SHP77 (cell line): ENCODE results near the gene JADE3.

Source experiments
- DNase-seq, 2 experiments: peaks; one replicate each; lab custom pipeline; 2025; lab: John Stamatoyannopoulos, UW

The JADE3 gene

DNA sequence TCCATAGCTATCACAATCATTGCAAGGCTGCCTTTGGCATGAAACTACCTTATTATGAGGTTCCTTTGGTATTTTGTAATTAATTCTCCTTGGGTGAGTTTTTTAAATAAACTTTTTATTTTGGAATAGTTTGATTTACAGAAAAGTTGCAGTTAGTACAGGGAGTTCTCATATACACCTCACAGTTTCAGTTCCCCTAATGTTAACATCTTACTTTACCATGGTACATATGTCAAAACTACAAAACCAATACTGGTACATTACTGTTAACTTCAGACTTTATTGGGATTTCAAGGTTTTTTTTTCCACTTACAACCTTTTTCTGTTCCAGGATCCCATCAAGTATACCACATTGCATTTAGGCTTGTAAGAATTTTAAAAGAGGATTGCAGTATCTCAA, 114.0 kb downstream of the JADE3 start:
- no peak for DNase-seq

DNA sequence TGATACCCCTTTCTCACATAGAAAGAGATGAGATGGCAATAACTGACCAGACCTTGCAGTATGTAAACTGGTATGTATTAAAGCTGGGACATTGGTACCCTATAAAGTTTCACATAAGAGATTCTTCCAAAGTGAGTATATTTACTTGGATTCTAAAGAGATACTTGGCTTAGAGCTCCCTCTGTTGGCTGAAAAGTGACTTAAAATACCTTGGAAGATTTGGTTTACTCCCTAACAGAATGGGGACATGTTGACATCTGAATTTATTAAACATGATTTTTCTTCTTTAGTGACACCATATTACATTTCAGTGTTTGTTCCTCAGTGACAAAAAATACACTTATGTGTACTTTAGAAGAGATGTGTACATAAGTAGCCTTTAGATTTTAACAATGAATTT, 118.1 kb downstream of the JADE3 start:
- peak; percentile 2 to 31 for DNase-seq

- DNase-seq, result no peak
Measured at GRCh38 chrX:47047989-47048388, 135.8 kb downstream of the JADE3 start.

DNA sequence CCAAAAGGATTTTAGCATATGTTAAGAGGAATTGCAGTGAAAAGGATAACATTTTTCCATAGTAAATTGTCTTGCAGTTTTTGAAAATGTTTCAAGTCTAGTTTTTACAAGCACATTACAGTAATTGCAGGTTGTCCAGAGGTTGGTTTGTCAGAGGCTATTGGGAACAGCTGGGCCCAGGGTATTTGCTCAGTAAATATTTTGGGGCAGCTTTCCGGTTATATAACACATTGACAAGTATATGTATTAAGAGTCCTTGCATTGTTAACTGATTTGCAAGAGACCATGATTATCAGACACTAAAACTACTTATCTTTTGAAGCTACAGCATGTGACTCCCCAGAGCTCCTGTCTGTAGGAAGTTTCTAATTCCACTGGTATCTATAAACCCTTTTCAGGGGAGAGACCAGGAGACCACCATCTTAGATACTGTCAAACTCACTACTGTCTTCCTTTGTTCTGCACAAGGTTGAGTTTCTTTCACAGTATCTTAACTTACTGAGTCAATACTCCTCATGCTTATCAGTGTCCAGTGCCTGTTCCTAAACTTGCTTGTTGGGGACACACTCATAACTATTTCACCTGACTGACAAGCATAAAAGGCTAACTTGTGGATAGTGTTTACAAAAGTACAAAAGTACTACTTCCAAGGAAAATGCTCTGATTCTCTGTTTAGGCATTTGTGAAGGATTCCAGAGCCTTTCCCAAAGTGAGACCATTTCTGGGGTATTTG, 147.1 kb downstream of the JADE3 start:
- no peak for DNase-seq

DNA sequence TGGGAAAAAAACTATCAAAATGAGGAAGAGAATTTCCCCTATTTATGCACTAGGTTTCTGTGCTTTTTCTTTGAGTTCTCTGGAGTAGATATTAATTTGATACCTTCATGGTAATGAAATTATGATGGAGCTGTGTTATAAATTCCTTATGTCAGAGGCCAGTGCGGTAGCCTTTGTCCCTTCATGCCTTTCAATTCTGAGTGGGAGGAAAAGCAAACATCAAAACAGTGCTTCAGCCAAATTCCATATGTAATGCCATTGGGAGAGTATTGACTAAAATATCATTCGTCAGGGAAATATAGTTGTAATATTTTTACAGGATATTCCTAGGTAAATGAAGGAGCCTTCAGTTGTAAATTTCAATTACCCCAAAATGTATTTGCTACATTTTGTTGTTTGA, 148.5 kb downstream of the JADE3 start:
- no peak for DNase-seq

DNA sequence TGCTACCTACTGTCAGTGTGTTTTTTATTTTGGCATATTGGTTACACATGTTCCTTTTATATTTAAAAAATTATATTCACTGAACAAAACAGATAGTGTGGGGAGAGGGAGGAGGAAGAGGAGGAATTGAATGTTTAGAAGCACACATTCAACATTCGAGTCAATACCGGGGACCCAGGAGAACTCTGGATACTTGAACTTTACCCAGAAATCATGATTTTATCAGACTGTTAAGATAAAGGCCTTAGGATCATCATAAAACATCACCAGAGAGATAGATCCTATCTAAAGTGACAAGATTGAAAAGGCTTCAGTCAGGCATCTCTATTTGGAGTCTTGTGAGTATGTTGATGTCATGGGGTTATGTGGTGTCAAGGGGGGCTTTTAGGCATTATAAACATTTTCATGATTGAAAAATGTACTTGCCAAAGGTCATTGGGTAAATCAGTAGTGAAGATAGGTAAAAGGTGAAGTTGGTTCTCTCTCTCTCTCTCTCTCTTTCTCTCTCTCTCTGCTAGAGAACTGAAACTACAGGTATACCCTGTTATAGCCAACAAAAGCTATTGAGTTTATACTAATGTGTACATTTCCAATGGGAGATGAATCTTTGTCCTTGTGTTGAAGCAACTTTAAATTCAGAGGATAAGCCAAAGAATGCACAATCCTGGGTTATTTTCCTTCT, 149.2 kb downstream of the JADE3 start:
- DNase-seq, result no peak

DNA sequence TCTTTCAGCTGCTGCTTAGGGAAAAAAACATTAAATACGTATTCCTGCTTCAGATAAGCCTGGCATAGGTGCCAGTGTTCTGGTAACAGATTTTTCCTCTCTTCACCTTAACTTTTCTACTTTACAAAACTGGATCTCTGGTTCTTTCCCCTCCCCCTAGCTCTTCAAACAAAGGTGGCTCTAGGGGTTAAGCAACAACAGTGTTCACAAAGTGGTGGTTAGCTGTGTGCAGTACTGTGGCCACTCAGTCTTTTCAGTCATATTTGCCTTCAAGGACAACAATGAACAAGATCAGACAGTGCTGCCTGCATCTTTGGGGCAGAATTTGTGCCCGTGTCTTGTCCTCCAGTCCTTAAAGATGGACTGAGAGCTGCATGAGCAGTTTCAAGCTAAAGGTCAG, 151.0 kb downstream of the JADE3 start:
- no peak for DNase-seq

DNA sequence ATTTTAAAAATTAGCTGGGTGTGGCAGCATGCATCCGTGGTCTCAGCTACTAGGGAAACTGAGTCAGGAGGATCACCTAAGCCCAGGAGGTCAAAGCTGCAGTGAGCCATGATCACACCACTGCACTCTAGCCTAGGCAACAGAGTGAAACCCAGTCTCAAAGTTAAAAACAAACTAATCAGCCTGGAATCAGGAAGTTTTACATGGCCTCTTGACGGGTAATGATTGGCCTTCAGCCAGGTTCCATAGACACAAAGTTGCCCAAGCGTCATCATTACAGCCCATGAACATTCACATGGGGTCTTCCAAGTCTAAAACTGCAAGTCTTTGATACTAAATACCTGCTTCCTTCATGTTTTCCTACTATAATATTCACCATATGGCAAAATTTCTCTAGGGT, 156.0 kb downstream of the JADE3 start:
- no peak for DNase-seq

- DNase-seq, result no peak
Measured at GRCh38 chrX:47068720-47069119, 156.5 kb downstream of the JADE3 start.

GRCh38 chrX:47078129-47079043, 166.2 kb downstream of the JADE3 start, which contains the start of gene RGN:
RGN (plus strand) TSS chrX:47078443; CDS start chrX:47081145, 2,702 bp downstream.
- DNase-seq, result no peak

DNA sequence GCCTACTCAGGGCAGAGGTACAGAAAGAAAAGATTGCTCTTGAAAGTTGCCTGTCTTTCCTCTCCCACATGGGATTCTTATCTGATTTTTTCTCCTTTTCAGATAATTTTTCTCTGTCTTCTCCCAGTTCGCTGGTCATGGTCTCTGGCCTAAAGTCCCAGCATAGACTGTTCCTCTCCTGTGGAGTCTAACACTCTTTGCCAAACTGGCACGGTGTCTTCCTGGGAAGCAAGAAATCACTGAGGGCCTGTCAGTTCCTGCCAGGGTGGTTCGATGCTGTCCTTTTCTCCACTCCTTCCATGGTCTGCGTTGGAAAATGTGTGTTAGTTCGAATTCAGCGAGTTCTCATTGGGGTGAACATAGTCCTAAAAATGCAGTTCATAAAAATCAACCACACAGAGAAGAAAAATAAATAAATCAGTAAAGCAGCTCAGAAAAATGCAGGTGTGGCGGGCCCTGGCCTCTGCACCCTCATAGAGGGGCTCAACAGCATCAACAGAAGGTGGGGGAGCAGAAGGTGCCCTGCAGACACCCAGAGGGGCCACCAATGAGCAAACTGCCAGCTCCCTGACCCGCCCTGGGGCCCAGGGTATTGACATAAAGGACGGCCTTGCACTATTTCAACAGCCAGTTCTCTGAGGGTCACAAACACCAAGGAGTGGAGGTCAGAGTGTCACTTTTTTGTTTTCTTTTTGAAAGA, 168.1 kb downstream of the JADE3 start:
- no peak for DNase-seq

DNA sequence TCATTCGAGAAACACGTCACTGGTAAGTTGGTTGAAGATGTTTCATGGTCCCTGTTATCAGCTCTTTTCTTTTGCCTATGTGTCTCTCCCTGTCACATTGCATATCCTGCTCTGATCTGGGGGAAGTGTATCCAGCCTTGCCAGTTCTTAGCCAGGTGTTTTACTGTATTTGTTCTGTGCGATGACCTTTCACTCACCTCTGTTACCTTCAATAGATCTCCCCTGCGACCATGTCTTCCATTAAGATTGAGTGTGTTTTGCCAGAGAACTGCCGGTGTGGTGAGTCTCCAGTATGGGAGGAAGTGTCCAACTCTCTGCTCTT, 168.7 kb downstream of the JADE3 start:
- DNase-seq, result no peak

GRCh38 chrX:47091149-47091775, 179.0 kb downstream of the JADE3 start:
- DNase-seq, result no peak

DNA sequence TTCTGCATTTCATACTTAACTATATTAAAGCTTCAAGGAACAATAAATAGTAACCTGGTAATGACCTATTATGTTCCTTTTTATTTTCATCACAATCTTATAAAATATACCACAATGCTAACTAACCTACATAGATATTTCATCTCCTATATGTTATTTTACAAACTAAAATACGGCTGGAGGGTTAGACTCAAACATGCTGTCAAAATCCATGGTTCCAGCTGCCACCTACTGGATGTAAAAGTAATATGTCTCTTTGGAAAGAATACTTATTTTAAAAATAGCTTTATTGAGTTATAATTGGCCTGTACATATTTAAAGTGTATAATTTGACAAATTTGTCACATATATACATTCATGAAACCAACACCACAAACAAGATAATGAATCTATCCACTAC, 181.0 kb downstream of the JADE3 start:
- DNase-seq, result no peak

DNA sequence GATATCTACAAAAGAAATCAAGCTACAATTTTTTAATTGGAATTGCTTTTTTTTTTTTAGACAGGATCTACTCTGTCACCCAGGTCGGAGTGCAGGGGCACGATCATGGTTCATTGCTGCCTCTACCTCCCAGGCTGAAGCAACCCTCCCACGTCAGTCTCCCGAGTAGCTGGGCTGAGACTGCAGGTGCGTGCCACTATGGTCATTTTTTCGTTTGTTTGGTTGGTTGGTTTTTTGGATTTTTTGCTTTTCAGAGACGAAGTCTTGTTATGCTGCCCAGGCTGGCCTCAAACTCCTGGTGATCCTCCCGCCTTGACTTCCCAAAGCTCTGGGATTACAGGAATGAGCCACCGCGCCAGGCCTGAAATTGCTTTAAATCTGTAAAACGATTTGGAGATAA, 181.6 kb downstream of the JADE3 start:
- no peak for DNase-seq

DNA sequence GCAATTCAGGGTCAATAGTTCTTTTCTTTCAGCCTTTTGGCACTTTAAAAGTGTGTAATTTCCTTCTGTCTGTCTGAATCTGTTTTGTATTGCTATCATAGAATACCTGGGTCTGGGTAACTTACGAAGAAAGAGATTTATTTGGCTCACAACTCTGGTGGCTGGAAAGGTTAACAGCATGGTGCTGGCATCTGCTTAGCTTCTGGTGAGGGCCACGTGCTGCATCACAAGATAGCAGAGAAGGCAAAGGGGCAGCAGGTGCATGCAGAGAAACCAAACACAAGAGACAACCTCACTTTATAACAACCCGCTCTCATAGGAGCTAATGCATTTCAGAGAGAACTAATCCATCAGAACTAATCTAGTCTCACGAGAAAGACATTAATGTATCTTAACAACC, 184.8 kb downstream of the JADE3 start:
- DNase-seq, result no peak

DNA sequence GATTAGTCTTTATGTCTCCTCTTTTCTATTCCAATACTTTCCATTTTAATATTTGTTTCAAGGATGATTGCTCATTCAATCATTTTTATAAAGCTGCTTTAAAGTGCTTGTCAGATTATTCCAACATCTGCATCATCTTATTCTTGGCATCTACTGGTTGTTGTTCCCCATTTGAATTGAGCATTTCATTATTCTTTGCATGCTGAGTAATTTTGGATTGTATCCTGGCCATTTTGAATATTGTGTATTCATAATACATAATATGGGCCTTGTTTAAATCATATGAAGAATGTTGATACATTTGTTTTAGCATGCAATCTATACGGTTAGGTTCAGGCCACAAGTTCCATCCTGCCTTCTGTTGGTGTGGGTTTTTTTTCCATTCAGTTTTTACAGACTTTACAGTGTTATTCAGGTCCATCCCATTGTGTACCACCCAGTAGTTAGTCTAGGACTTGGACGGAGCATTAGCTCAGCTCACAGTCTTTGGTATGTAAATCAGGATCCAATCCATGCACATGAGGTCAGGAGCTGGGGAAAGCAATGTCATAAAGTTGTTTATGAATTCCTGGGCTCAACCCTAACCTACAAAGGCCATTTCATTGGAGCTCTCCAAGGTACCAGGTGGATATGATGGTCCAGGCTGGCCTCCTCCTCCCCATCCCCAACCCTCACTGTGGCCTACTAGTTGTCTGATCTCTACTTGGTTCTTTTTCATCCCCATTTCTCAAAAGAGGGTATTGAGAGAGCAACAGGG, 186.3 kb downstream of the JADE3 start:
- no peak for DNase-seq

GRCh38 chrX:47101206-47101605, 189.0 kb downstream of the JADE3 start:
- DNase-seq, result no peak
